ENCODE measurements around the gene VIT. TPM values are rescaled to one million over a fixed set of nuclear protein-coding genes. Genes with fewer than 3 reads are reported as not detected.

The VIT gene, protein sequence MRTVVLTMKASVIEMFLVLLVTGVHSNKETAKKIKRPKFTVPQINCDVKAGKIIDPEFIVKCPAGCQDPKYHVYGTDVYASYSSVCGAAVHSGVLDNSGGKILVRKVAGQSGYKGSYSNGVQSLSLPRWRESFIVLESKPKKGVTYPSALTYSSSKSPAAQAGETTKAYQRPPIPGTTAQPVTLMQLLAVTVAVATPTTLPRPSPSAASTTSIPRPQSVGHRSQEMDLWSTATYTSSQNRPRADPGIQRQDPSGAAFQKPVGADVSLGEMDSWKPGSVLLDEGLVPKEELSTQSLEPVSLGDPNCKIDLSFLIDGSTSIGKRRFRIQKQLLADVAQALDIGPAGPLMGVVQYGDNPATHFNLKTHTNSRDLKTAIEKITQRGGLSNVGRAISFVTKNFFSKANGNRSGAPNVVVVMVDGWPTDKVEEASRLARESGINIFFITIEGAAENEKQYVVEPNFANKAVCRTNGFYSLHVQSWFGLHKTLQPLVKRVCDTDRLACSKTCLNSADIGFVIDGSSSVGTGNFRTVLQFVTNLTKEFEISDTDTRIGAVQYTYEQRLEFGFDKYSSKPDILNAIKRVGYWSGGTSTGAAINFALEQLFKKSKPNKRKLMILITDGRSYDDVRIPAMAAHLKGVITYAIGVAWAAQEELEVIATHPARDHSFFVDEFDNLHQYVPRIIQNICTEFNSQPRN
- total RNA-seq = 0.07 TPM in 1 of 2 replicates, not detected in the other

DNA sequence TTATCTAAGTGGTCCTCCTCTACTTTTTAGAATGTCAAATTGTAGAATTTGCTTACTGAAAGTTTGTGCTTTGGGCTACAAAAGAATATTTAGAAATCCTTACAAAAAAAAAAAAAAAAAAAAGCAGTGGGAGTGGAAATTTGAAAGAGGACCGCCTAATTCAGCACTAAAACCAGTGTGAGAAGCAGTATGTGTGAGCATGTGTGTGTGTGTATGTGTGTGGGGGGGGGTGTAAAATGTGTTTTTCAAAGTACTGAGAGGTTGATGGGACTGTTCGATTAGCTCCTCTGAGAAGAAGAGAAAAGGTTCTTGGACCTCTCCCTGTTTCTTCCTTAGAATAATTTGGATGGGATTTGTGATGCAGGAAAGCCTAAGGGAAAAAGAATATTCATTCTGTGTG lies at the start of gene VIT:
Gene VIT, plus strand, starts transcription at position 175 of the 400 bp plus-strand sequence. CDS start 19,664 bp downstream, outside the sequence.

Other genes with a start within 250 kb of the VIT start
- gene FEZ2, start 98.5 kb upstream of the VIT start, total RNA-seq = 30.1 and 34.0 TPM in 2 replicates